A673 (cell line): Measurements from ENCODE around the gene WBP1L. TPM values are rescaled to one million over a fixed set of nuclear protein-coding genes. Genes with fewer than 3 reads are reported as not detected.

Source experiments
- BruUV-seq: library from RNA; stranded (reverse); fragments of 400-500 nt; replicated peaks from 2 replicates; lab custom pipeline; 2021; lab: Mats Ljungman, UMichigan
- CTCF ChIA-PET: fragments of 300-600 bp; sonication (Branson Sonifier 250); formaldehyde crosslinking; loops from one replicate; lab custom pipeline; 2022; ENCODE audit warnings: antibody characterized with exemption; lab: Charles Lee
- POLR2A ChIA-PET: fragments of 300-600 bp; sonication (Branson Sonifier 250); formaldehyde crosslinking; loops from one replicate; lab custom pipeline; 2022; ENCODE audit warnings: antibody characterized with exemption; ENCODE audit not compliant: low non-redundant PET; lab: Charles Lee
- DNase-seq: peaks from one replicate; pipeline ENCODE4 v3.0.0-alpha.2; 2015; ENCODE audit warnings: low spot score
- H3K27ac ChIP-seq: fragments of 200-600 bp; sonication (generic); 2 replicates; pipeline ENCODE4 v1.5.1; 2016; ENCODE audit warnings: mixed run types, low read depth, mild to moderate bottlenecking, mixed read lengths, antibody characterized with exemption, low read length; ENCODE audit not compliant: poor library complexity, severe bottlenecking
- H3K27me3 ChIP-seq: fragments of 200-600 bp; sonication (generic); replicated peaks from 2 replicates; pipeline ENCODE4 v1.6.1; 2017; ENCODE audit warnings: mixed run types, low read depth, mild to moderate bottlenecking, mixed read lengths, antibody characterized with exemption, low read length; ENCODE audit not compliant: insufficient read depth, poor library complexity
- H3K36me3 ChIP-seq: fragments of 200-600 bp; sonication (generic); 2 replicates; pipeline ENCODE4 v1.6.1; 2016; ENCODE audit warnings: mixed run types, mild to moderate bottlenecking, mixed read lengths, antibody characterized with exemption, low read length; ENCODE audit not compliant: insufficient read depth, poor library complexity, severe bottlenecking
- H3K4me1 ChIP-seq: fragments of 200-600 bp; sonication (generic); 2 replicates; pipeline ENCODE4 v1.6.1; 2017; ENCODE audit warnings: mixed run types, mild to moderate bottlenecking, mixed read lengths, antibody characterized with exemption, low read length; ENCODE audit not compliant: insufficient read depth, poor library complexity, severe bottlenecking
- H3K4me3 ChIP-seq: fragments of 200-600 bp; sonication (generic); 2 replicates; pipeline ENCODE4 v1.5.1; 2016; ENCODE audit warnings: low read depth, mixed run types, mild to moderate bottlenecking, mixed read lengths, low read length; ENCODE audit not compliant: poor library complexity, severe bottlenecking
- H3K9me3 ChIP-seq: fragments of 200-600 bp; sonication (generic); 2 replicates; pipeline ENCODE4 v1.6.1; 2016; ENCODE audit warnings: mixed run types, low read depth, mild to moderate bottlenecking, mixed read lengths, antibody characterized with exemption, low read length; ENCODE audit not compliant: poor library complexity, severe bottlenecking
- CTCF ChIP-seq: fragments of 300-800, 200-600 bp; sonication (generic); conservative IDR thresholded peaks from 2 replicates; pipeline ENCODE4 v1.5.1; 2017; ENCODE audit warnings: low read depth, mild to moderate bottlenecking, antibody characterized with exemption, low read length, moderate library complexity, mixed read lengths
- EZH2 ChIP-seq: fragments of 200-600 bp; sonication (generic); IDR thresholded peaks from 2 replicates; pipeline ENCODE4 v1.6.1; 2017; ENCODE audit warnings: borderline replicate concordance, low read depth, mild to moderate bottlenecking, mixed read lengths, antibody characterized with exemption, low read length; ENCODE audit not compliant: poor library complexity, severe bottlenecking
- intact Hi-C: fragments of 100-400 bp; cut with micrococcal nuclease; formaldehyde crosslinking; loops from one replicate; pipeline ENCODE4 v1.10.0; 2022; ENCODE audit not compliant: unreplicated experiment
- total RNA-seq: library from RNA; stranded (reverse); gene quantifications from 2 replicates; pipeline ENCODE4 v1.2.3, GENCODE V29; 2021

The WBP1L gene
- total RNA-seq, 1 experiment from 2014 or later = 20.3 TPM

DNA sequence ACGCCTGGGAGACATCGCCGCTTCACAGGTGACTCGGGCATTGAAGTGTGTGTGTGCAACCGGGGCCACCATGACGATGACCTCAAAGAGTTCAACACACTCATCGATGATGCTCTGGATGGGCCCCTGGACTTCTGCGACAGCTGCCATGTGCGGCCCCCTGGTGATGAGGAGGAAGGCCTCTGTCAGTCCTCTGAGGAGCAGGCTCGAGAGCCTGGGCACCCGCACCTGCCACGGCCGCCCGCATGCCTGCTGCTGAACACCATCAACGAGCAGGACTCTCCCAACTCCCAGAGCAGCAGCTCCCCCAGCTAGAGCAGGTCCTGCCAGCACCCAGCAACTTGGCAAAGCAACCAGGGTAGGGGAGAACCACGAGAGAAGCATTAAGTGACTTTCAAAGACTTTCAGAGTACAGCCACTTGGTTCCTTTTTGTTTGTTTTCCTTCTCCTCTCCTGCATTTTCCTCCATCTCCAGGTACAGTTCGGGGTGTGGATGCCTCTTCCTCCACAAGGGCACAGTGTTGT is 69.3 kb downstream of the WBP1L start:
- intact Hi-C loops = no loop called here
- no TSS peak for BruUV-seq
- ChIA-PET CTCF (no interaction called here), POLR2A (no interaction called here)
- TF ChIP-seq CTCF (no peak), EZH2 (no peak)
- Histone ChIP-seq H3K4me1 (peaks cover 7% of the 10 kb centered on the region), H3K36me3 (peaks cover 6% of the 10 kb centered on the region), H3K27me3 (no peaks in the 10 kb centered on the region), H3K27ac (no peak overlapping the region), H3K9me3 (no peaks in the 10 kb centered on the region), H3K4me3 (no peak overlapping the region)
- DNase-seq = no peak

- ChIA-PET CTCF (no interaction called here), POLR2A (no interaction called here)
- intact Hi-C loops = no loop called here
- BruUV-seq = no TSS peak
- Histone ChIP-seq H3K27ac (no peak overlapping the region), H3K36me3 (peaks cover 6% of the 10 kb centered on the region), H3K4me1 (no peaks in the 10 kb centered on the region), H3K9me3 (no peaks in the 10 kb centered on the region), H3K27me3 (no peaks in the 10 kb centered on the region), H3K4me3 (no peak overlapping the region)
- DNase-seq = no peak
- TF ChIP-seq EZH2 (no peak), CTCF (no peak)
Observed at GRCh38 chr10:102813734-102814452, 70.1 kb downstream of the WBP1L start.

DNA sequence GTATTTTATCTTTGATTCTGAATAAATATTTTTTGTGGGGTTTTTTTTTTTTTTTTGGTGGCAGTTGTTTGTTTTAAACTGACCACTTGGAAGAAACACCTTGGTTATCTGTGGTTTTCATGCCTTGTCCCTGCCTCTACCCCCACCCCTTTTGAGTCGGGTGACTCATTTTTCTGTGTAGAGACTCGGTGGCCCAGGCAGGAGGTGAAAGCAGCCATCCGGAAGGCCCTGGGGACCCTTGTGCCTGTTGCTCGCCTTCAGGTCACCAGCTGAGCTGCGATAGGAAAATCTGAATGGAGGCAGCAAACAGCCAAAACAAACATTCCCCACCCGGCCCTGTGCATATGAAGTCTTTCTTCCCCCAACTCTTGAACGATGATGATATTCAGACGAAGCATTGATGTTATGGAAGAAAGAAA is 70.7 kb downstream of the WBP1L start:
- CTCF ChIA-PET = no interaction called here
- DNase-seq = no peak
- Histone ChIP-seq H3K36me3 (peaks cover 6% of the 10 kb centered on the region), H3K4me3 (no peak overlapping the region), H3K27ac (no peak overlapping the region), H3K27me3 (no peaks in the 10 kb centered on the region), H3K4me1 (no peaks in the 10 kb centered on the region), H3K9me3 (no peaks in the 10 kb centered on the region)
- intact Hi-C loops = no loop called here
- POLR2A ChIA-PET = no interaction called here
- TF ChIP-seq CTCF (no peak), EZH2 (no peak)
- BruUV-seq = no TSS peak
